Hematopoietic multipotent progenitor cell (in vitro differentiated cells): ENCODE results near the gene IL23R. TPM values are rescaled to one million over a fixed set of nuclear protein-coding genes. Genes with fewer than 3 reads are reported as not detected.

Experiments used
- DNase-seq, 3 donors: peaks; one replicate each; pipeline ENCODE4 v3.0.0-alpha.2; 2011 to 2015; ENCODE audit warnings: low read depth in 2 of 3, low spot score in 2 of 3
- small RNA-seq: library from RNA; depleted of rRNA; stranded (forward); fragments of <200 nt; gene quantifications from one replicate; pipeline ENCODE3, GENCODE V24; 2012
- total RNA-seq: library from RNA; depleted of rRNA; stranded (reverse); fragments of >200 nt; gene quantifications from one replicate; pipeline ENCODE4 v1.2.3, GENCODE V29; 2012

The IL23R gene
- total RNA-seq, 1 donor: not detected

DNA sequence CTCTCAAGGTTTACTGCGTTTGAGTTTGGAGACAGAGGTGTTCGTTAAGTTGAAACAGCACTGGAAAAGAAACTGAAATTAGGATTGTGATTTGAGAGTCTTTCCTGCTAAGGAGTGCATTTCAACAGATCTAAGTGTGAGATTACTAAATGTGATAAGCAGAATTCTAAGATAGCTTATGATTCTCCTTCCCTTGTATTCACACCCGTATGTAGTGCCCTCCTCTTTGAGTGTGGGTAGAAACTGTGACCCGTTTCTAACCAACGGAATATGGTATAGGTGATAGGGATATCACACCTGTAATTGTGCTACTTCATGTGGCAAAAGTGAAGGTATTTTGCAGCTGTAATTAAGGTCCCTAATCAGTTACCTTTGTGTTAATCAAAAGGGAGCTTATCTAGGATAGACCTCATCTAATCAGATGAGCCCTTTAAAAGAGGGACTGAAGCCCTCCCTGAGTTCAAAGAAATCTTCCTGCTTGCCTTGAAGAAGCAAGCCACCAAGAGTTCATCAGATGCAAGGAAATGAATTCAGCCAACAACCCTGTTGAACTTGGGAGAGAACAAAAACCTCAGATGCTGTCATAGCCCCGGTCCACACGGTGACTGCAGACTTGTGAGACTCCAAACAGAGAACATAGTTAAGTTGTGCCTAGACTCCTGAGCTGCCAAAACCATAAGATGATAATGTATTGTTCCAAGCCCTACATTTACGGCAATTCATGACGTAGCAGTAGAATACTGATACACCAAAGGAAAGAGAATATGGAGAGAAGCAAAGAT lies 128.8 kb downstream of the IL23R start:
- no peak for DNase-seq

DNA sequence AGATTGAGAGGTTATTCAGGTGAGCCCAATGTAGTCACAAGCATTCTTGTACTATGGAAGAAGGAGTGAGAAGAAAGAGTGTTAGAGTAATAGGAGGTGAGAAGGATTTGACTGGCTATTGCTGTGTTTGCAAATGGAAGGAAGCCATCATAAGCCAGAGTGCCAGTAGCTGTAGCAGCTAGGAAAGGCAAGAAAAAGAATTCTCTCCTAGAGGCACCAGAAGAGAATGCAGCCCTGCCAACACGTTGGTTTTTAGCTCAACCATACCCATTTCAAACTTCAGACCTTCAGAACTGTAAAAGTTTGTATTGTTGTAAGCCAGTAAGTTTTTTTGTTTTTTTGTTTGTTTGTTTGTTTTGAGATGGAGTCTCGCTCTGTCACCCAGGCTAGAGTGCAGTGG lies 132.5 kb downstream of the IL23R start:
- no peak for DNase-seq

DNA sequence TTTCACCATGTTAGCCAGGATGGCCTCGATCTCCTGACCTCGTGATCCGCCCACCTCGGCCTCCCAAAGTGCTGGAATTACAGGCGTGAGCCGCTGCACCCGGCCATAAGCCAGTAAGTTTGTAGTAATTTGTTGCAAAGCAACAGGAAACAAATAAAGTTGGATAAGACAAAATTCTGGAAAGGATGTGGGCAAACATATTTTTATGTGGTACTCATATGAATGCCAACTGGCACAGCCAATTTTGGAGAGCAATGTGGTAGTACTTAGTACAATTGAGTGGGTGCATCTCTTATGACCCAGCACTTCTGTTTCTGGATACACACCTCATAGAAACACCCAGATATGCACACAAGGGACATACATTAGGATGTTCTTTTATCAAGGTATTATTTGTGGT lies 133.0 kb downstream of the IL23R start:
- no peak for DNase-seq

DNA sequence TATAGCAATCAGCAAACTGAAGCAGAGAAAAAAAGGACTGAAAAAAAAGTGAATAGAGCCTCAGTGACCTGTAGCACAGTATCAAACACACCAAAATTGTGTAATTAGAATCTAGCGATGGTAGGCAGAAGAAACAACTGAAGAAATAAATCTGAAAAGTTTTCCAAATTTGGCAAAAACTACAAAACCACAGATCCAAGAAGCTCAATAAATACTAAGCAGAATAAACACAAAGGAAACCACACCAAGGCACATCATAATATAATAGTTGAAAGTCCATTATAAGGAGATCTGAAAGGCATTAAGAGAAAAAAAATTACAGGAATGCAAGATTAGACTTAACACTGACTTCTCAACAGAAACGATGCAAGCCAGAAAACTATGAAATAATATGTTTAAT lies 134.3 kb downstream of the IL23R start:
- no peak for DNase-seq

DNA sequence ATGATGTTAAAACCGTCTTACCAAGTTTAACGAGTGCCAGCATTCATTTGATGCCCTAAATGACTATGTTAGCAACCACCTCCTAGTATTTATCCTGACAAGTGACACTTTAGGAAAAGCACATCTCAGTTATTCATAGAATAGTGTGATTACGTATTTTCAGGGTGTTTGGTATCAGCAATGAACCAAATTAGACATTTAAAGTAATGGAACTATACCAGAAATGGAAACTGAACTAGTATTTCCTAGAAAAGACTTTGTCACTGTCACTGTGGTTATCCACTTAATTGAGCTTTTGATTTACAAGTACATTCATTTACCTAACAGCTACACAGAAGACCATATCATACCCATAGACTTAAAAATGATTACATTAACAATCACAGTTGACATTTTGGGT lies 137.8 kb downstream of the IL23R start:
- DNase-seq: peak in 1 of 3 donors; percentile 9

DNA sequence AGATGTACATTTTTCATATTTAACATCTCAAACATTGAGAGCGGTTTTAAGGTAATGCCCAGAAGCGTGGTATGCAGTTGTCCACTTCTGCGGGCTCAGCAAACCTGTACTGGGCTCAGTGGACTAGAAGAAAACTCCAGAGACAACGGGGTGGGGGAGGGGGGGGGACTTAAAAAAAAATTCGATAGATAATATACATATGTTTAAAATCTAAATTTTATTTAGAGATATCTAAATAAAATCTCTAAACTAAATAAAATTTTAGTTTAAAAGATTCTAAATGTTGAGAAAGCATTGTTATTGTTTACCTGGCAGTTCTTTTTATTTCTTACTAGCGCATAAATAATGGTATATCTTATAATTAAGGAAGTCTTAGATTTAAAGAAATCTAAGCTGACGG lies 140.3 kb downstream of the IL23R start:
- DNase-seq: no peak

DNA sequence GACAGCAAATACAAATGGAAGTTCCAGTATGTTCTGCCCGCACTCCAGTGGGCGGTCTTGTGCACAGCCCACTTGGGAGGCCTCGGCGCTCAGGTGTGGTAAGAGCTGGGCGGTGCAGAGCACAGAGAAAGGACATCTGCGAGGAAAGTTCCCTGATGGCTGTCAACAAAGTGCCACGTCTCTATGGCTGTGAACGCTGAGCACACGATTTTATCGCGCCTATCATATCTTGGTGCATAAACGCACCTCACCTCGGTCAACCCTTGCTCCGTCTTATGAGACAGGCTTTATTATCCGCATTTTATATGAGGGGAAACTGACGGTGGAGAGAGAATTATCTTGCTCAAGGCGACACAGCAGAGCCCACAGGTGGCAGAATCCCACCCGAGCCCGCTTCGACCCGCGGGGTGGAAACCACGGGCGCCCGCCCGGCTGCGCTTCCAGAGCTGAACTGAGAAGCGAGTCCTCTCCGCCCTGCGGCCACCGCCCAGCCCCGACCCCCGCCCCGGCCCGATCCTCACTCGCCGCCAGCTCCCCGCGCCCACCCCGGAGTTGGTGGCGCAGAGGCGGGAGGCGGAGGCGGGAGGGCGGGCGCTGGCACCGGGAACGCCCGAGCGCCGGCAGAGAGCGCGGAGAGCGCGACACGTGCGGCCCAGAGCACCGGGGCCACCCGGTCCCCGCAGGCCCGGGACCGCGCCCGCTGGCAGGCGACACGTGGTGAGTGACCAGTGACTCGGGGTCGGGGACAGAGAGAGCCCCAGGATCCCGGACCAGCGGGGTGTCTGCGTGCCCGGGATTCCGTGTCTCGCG lies 141.2 kb downstream of the IL23R start, which contains the start of gene IL12RB2:
IL12RB2 (plus strand) TSS at position 623 of the 810 bp plus-strand sequence. CDS start 12,496 bp downstream, outside the sequence.
- peak in 2 of 3 donors; percentile 56 to 69 for DNase-seq

DNA sequence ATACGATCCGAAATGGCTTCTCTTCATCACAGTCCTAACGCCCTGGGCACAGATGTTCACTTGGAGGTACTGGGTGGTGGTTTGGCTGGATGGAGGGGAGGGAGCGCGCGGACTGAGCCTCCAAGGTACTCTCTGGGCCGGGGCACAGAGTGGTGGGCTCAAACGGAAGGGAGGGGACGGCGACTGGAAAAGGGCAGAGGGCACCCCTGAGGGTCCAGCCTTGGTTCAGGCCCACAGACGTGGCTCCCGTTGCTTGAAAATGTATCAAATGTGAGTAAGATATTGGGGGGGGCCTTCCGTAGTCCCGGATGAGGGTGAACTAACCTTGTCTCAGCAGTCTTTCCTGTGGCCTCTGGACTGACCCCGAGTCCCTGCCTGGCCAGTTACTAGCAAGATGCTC lies 141.9 kb downstream of the IL23R start:
- peak in 2 of 3 donors; percentile 22 to 24 for DNase-seq

Small RNA genes lying within 50 kb of the gene (small RNA-seq; reads per million reads assigned to genes)
- gene RNU4ATAC4P (not detected), gene RNU6-586P (not detected)

Other genes starting within 250 kb of the IL23R start
- gene DNAI4, start 241.6 kb upstream of the IL23R start, total RNA-seq: 2.2 TPM
- 17.5 TPM for gene MIER1, start 241.5 kb upstream of the IL23R start, total RNA-seq
- 7.8 TPM for gene SLC35D1, start 112.3 kb upstream of the IL23R start, total RNA-seq
- gene C1orf141, start 31.5 kb upstream of the IL23R start, total RNA-seq: not detected
- 22.4 TPM for gene IL12RB2, start 141.4 kb downstream of the IL23R start, total RNA-seq